GM04504 (cell line): ENCODE results near the gene ATAD3A.

Source experiments
- DNase-seq: peaks from one replicate; pipeline ENCODE4 v3.0.0-alpha.2; 2012; ENCODE audit warnings: low read depth

Gene ATAD3A

GRCh38 chr1:1539310-1540089 lies 27.5 kb downstream of the ATAD3A start:
- no peak for DNase-seq

DNA sequence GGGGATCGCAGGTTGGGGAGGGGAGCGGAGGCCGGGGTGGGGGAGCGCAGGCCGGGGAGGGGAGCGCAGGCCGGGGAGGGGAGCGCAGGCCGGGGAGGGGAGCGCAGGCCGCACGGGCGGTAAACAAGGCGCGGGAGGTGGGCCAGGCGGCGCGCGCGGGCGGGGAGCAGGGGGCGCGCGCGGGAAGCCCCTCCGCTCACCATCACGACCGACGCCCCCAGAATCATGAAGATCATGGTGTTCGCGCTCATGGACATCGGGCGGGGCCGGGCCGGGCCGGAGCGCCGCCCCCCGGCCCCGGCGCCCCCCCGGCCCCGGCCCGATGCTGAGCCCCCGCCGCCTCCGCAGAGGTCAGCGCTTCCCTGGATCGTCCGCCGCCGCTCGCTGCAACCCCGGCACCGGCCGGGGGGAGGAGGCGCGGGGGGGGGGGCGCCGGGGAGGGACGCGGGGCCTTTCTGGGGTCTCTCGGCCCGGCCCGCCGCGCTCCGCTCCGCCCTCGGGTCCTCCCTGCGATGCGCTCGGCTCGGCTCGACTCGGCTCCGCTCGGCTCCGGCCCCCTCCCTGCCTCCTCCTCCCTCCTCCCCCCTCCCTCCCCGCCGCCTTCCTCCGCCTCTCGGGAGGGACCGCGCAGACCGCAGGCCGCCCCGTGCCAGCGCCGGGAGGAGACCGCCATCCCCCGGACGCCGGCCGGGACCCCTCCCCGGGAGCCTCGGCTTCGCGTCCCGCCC lies 28.3 kb downstream of the ATAD3A start, which contains the start of gene TMEM240:
TSS of gene TMEM240 (minus strand) at position 535 of the 728 bp plus-strand sequence. CDS start at position 257, 278 bp downstream.
- peak; percentile 41 for DNase-seq

DNA sequence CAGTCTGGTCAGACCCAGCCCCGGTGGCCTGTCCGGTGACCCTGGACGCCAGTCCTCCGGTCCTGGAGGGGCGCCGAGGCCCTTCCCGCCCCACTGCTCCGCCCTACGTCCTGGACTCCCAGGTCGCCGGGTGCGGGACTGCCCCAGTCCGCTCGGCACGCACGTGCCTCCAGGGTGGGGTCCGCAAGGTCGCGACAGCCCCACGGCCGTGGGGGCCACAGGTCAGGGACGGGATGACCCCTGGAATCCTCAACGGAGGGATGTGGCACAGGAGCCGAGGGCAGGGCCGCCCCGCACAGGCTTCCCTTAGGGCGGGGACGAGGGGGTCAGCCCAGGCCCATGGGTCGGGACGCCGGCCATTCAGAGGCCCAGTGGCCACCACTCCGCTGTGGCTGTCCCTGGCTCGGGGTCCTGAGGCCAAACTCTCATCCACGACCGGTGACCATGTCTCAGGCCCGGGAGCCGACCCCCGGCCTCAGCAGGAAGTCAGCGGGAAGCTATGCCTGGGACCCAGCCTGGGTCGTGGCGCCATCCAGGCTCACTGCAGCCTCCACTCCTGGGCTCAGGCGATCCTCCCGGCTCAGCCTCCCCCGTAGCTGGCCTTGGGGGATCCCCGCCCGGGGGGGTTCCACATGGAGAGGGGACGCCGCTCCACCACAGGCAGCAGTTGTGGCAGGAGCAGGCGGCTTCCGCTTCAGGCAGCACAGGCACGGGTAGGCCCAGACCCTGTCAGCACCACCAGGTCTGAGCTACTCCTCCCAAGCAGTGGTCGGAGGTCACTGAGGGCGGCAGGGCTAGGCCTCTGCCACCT lies 29.1 kb downstream of the ATAD3A start:
- DNase-seq = no peak

- no peak for DNase-seq
These were observed 30.2 kb downstream of the ATAD3A start for GRCh38 chr1:1541956-1542765.

GRCh38 chr1:1542766-1543705 lies 31.1 kb downstream of the ATAD3A start:
- DNase-seq = no peak

DNA sequence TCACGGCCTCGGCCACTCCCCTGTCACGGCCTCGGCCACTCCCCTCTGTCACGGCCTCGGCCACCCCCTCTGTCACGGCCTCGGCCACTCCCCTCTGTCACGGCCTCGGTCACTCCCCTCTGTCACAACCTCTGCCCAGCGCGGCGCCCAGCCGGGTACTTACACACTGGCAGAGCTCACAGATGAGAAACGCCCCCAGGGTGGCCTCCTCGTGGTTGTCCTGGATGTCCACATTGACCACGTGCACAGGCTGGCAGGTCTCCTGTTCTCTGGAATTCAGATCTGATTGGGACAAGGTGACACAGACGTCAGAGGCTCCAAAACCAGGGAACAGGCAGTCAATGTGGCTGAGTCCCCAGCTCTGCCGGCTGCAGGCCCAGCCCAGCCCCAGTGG lies 31.7 kb downstream of the ATAD3A start:
- no peak for DNase-seq

DNA sequence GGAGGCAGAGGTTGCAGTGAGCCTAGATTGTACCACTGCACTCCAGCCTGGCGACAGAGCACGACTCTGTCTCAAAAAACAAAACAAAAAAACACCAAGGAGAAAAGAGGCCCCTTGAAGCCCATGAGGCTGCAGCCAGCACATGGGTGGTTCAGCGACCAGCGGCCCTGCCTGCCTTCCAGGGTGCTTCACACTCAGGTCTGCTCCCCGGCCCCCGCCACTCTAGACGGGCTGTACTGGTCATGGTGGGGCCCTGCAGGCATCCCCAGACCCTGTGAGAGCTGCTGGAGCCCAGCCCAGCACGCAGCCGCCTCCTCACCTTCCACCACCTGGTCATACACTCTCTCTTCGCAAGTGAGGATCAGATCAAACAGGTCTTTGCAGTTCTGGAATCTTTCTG lies 32.6 kb downstream of the ATAD3A start:
- DNase-seq = no peak

DNA sequence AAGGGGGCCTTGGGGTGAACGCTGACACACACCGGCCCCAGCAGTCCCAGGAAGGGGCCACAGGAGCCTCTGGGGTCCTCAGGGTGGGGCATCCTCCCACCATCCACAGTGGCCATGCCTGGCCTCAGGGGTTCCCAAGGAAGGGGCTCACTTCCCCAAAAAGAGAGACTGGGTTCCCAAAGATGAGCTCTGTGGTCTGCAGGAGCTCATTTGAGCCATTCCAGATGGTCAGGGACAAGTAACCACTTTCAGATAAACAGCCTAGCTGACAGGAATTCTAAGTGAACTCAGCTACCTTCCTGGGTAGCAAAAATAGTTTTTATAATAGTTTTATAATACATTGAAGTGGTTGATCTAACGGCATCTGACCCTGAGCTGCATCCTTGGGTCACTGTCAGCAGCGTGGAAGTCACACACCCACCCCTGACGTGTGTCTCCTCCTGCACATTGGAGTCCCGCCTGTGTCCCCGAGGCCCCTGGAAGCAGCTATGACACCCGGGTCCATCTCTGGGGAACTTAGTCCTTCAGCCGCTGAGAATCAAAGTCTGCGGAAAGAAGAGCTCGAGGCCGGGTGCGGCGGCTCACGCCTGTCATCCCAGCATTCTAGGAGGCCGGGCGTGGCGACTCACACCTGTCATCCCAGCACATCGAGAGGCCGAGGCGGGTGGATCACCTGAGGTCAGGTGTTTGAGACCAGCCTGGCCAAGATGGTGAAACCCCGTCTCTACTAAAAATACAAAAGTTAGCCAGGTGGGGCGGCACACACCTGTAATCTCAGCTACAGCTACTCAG lies 34.2 kb downstream of the ATAD3A start:
- DNase-seq = no peak

DNA sequence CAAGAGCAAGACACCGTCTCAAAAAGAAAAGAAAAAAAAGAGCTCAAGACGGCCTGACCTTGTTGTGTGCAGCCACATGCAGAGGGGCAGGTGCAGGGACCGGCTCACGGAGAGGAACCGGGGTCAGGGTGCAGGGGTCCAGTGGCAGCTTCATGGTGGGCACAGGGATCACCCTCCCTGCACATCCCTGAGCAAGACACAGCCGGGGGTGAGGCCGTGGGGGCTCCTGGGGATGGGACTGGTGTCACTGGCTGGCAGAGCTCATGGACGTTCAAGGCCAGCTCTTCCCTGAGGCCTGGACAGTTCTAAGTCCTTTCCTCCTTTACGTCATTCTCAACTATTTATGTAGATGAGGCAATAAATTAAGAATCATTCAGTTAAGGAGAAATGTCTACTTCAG lies 35.0 kb downstream of the ATAD3A start:
- no peak for DNase-seq

GRCh38 chr1:1547476-1547875 lies 35.5 kb downstream of the ATAD3A start:
- no peak for DNase-seq

DNA sequence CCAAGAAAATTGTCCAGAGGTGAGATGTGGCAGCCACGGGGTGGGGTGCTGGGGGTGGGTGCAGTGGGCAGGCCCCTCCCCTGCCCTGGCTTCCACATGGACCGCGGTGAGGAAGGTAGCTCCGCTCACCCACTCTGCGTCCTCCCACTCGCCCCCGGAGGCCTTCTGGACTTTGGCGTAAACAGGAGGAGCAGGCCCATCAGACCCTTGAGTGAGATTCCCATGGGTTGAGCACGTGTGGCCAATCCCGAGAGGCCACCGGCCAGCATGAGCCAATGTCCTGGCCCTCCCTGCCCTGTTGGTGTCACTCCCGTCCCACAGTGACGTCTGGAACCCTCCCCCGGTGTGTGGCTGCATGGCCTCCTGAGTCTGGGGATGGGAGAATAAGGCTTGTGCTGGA lies 36.6 kb downstream of the ATAD3A start:
- DNase-seq = no peak

DNA sequence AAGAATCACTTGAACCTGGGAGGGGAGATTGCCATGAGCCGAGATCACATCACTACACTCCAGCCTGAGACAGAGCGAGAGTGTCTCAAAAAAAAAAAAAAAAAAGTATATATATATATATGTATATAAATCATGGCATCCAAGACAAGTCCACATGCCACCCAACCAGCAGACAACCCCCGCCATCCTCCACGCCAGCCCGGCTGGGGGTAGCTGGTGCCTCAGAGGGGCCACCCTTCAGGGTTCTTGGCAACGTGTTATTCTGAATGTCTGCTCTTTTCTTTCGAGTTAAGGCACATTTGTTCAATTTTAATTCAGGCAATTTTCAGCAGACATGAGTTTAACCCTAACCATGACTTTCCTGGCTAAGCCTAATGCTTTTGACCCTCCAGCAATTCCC lies 38.1 kb downstream of the ATAD3A start:
- DNase-seq = no peak

DNA sequence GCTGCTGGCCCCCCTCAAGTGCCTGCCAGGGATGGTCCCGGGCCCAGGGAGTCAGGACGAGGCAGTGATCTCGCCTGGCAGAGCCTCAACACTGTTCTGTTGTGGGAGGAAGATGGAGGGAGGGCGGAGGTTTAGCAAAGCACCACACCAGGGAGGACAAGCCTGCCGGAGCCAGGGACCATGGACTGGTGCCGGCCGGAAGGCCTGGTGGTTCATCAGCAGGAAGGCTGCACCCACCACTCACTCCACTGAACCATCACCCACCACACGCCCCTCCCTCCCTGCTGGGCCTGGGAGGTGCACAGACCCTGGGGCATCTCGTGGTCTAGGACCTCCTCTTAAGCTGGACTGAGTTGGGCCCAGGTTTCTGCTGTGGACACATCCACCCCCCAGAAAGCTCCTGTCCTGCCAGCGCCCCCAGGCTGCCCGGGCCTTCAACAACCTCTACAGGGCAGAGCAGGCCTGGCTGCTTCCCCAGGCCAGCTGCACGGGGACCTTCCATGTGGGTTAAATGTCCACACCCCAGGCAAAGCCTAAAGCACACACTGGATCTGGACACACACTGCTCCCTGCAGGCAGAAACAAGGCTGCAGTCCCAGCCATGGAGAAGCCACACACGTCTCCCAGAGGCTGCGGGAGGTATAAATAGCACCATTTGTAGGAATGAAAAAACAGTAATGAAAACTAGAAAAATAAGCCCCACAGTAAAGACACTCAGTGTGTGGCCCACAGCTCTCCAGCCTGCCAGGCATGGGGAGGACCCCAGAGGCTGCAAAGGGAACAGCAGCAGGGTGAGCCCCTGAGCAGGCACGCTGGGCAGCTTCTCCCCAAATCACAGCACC lies 38.9 kb downstream of the ATAD3A start:
- DNase-seq = no peak

- no peak for DNase-seq
These were observed 39.7 kb downstream of the ATAD3A start for GRCh38 chr1:1551524-1552262.

DNA sequence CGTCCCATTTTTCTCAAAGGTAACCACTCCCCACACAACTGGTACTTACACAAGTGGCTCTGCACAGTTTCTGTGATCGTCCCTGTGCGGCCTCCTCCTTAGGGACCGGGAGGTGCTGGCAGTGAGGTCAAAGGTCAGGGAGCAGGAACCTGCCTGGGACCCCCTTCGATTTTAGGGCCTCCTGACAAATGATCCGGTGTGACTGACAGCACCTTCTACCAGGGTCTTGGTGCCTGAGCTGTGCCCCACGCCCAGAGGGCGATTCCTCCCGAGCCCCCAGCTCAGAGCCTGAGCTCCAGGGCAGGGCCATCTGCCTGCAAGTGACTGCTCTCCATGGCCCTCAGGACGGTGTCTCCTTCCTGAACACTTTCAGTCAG lies 40.3 kb downstream of the ATAD3A start:
- DNase-seq = no peak

- no peak for DNase-seq
These were observed 42.0 kb downstream of the ATAD3A start for GRCh38 chr1:1553821-1554494.

DNA sequence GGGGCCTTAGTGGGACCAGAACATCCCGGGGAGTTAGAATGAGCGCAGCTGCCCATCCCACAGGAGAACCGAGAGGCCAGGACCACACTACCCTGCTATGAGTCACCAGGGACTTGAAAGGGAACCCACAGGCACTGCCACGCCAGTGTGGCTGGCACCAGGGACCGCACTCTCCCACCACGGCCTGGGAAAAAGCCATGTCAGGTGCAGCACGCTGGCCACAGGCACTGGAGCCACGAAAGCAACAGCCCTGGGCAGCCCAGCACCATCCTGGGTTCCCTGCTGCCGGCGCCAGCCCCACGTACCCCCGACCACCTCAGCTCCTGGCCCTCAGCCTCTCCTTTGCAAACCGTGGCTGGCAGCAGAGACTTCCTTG lies 42.6 kb downstream of the ATAD3A start:
- DNase-seq = no peak
